Adrenal gland (tissue), 12 donors: ENCODE results near the gene FSTL5. TPM values are rescaled to one million over a fixed set of nuclear protein-coding genes. Genes with fewer than 3 reads are reported as not detected.

Experiments used
- DNase-seq, 7 donors: peaks; one replicate each; pipeline ENCODE4 v3.0.0-alpha.2; 2019 to 2020
- H3K27ac ChIP-seq, 5 donors: fragments of 200-600 bp; sonication (generic) in 4 of 5; 1 replicate in 3 of 5; 2 replicates in 2 of 5; pipeline versions ENCODE4 v1.5.1 to v1.8.0; 2016 to 2020; ENCODE audit warnings: mild to moderate bottlenecking in 1 of 5
- H3K27me3 ChIP-seq: fragments of 200-600 bp; 2 replicates; pipeline ENCODE4 v1.8.0; 2021
- H3K36me3 ChIP-seq, 2 donors: fragments of 200-600 bp; replicated peaks in 1 of 2; 1 replicate in 1 of 2; 2 replicates in 1 of 2; pipeline versions ENCODE4 v1.5.1 to v1.8.0; 2018 to 2022
- H3K4me1 ChIP-seq, 2 donors: fragments of 200-600 bp; replicated peaks in 1 of 2; 1 replicate in 1 of 2; 2 replicates in 1 of 2; pipeline versions ENCODE4 v1.5.1 to v1.8.0; 2018 to 2021
- H3K4me3 ChIP-seq, 4 donors: fragments of 200-600 bp; sonication (generic) in 3 of 4; one replicate each; pipeline ENCODE4 v1.5.1; 2016 to 2018
- H3K9me3 ChIP-seq, 3 donors: fragments of 200-600 bp; sonication (generic) in 1 of 3; replicated peaks in 1 of 3; 1 replicate in 2 of 3; 2 replicates in 1 of 3; pipeline versions ENCODE4 v1.5.1 to v1.8.0; 2016 to 2021
- POLR2A ChIP-seq, 2 donors: fragments of 450-650 bp; IDR thresholded peaks; one replicate each; pipeline ENCODE4 v1.6.1; 2017; ENCODE audit warnings: antibody characterized with exemption in 2 of 2, mild to moderate bottlenecking in 2 of 2, moderate library complexity in 1 of 2
- whole genome bisulfite sequencing, 4 donors: extraction: QIAGEN DNeasy Blood & Tissue Kit in 2 of 4; methylation state at CpG; one replicate each; pipeline versions ENCODE4 v1.1.5 to v1.1.7; 2013 to 2017; 5-methylcytosine and 5-hydroxymethylcytosine counted together
- intact Hi-C, 2 donors: fragments of 100-400 bp; cut with DNase I; formaldehyde crosslinking; loops; one replicate each; pipeline versions ENCODE4 v1.14.1 to v1.15.0; 2022 to 2023
- polyA plus RNA-seq, 3 donors: library from polyadenylated mRNA; stranded (reverse); fragments of 200-250 nt in 2 of 3; fragments of 350-450 nt in 1 of 3; fragmentation: Illumina TruSeq in 1 of 3; extraction: RNeasy Lipid Tissue Mini Kit (QIAGEN cat#74804) in 1 of 3; gene quantifications; one replicate each; pipeline ENCODE4 v1.2.3, GENCODE V29; 2013 to 2014
- total RNA-seq, 9 donors: library from RNA; depleted of rRNA in 4 of 9; stranded (reverse); fragments of >200 nt in 4 of 9; fragments of 120-200 nt in 1 of 9; fragmentation: NEBNext Ultra II Directional in 1 of 9; extraction: Animal tissue kit (Norgen Biotek cat#: 25700) in 1 of 9; gene quantifications; one replicate each; pipeline versions ENCODE4 v1.1.0 to v1.2.4, GENCODE V29; 2013 to 2023
- TF ChIP-seq, protein P1 (sequence below), 6 experiments: fragments of 450-650 bp in 4 of 6; fragments of 200-600 bp in 2 of 6; sonication (generic) in 1 of 6; IDR thresholded peaks; 1 replicate in 5 of 6; 2 replicates in 1 of 6; pipeline versions ENCODE4 v1.5.1 to v1.8.0; 2016 to 2021; ENCODE audit warnings: antibody characterized with exemption in 6 of 6, mild to moderate bottlenecking in 2 of 6, moderate library complexity in 1 of 6
- donor health status: healthy with polysubstance abuse.
- donor health status: Bipolar disorder and iron deficiency.
- donor health status: DM: yes; HTN: yes; CAD: no.
- donor health status: DM: no; HTN: no; CAD: no.
- donor health status: DM: no; HTN: no; CAD: no.
- donor health status: DM: yes; HTN: yes; CAD: no.

FSTL5 gene
- total and polyA plus RNA-seq, 12 donors: 0.10 to 7.7 (median 0.64) TPM; not detected in 3

DNA sequence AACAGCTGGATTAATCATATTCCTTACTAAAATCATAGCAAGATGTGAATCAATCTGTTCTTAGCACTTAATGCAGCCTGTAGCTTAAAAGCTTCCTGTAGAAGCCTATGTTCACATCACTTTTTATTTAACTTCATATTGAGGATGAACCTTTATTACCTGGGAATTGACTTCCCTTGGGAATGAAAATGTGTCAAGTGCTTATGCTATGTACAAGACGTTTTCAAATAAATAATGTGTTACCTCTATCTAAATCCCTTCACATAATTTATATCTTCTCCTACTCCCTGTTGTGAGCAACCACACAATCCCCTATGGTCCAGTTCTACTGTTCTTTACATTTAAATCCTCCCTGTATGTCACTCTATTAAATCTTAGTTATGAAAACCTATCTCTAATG is 633.1 kb downstream of the FSTL5 start:
- Histone ChIP-seq H3K4me3 (no peak overlapping the region), H3K9me3 (no peaks in the 10 kb centered on the region), H3K36me3 (no peaks in the 10 kb centered on the region), H3K27ac (no peak overlapping the region), H3K27me3 (no peaks in the 10 kb centered on the region), H3K4me1 (no peaks in the 10 kb centered on the region)
- no peak for TF ChIP-seq POLR2A (IDR thresholded peaks at IDR 0.05)
- TF ChIP-seq, protein P1, sequence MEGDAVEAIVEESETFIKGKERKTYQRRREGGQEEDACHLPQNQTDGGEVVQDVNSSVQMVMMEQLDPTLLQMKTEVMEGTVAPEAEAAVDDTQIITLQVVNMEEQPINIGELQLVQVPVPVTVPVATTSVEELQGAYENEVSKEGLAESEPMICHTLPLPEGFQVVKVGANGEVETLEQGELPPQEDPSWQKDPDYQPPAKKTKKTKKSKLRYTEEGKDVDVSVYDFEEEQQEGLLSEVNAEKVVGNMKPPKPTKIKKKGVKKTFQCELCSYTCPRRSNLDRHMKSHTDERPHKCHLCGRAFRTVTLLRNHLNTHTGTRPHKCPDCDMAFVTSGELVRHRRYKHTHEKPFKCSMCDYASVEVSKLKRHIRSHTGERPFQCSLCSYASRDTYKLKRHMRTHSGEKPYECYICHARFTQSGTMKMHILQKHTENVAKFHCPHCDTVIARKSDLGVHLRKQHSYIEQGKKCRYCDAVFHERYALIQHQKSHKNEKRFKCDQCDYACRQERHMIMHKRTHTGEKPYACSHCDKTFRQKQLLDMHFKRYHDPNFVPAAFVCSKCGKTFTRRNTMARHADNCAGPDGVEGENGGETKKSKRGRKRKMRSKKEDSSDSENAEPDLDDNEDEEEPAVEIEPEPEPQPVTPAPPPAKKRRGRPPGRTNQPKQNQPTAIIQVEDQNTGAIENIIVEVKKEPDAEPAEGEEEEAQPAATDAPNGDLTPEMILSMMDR (IDR thresholded peaks at IDR 0.05): no peak
- no peak for DNase-seq
- 32 to 42% (median 37%) methylated on average over 1 of the region's 1 CpG for WGBS, 4 donors
- intact Hi-C loops: no loop called here

- H3K4me3 ChIP-seq: no peak overlapping the region
- no peaks in the 10 kb centered on the region for H3K27me3 ChIP-seq
- no peak for TF ChIP-seq POLR2A (IDR thresholded peaks at IDR 0.05)
- TF ChIP-seq, protein P1 (IDR thresholded peaks at IDR 0.05): no peak
- H3K9me3 ChIP-seq: no peaks in the 10 kb centered on the region
- H3K4me1 ChIP-seq: no peaks in the 10 kb centered on the region
- DNase-seq: no peak
- WGBS, 4 donors: 34 to 59% (median 54%) methylated on average over 1 of the region's 1 CpG
- no peak overlapping the region for H3K27ac ChIP-seq
- no peaks in the 10 kb centered on the region for H3K36me3 ChIP-seq
- intact Hi-C loops: no loop called here
Measured at GRCh38 chr4:161525121-161525520, 638.7 kb downstream of the FSTL5 start.

DNA sequence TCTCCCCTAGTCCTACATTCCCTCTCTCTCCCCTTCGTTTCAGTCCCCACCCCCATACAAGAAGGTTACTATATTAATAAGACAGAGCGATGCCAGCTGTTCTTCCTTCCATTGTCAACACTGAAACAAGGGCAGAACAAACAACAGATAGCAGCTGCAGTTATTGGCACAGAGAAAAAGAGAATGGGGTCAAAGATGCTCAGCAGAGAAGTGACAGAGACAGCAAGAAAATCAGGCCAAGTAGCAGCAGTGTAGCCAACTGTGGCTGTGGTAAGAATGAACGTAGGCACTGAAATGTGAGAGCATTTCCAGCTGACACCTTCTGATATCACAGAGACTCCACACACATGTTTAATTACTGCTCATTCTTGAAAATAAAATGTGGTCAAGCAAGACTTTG is 641.8 kb downstream of the FSTL5 start:
- TF ChIP-seq POLR2A (IDR thresholded peaks at IDR 0.05): no peak
- TF ChIP-seq, protein P1 (IDR thresholded peaks at IDR 0.05): no peak

DNA sequence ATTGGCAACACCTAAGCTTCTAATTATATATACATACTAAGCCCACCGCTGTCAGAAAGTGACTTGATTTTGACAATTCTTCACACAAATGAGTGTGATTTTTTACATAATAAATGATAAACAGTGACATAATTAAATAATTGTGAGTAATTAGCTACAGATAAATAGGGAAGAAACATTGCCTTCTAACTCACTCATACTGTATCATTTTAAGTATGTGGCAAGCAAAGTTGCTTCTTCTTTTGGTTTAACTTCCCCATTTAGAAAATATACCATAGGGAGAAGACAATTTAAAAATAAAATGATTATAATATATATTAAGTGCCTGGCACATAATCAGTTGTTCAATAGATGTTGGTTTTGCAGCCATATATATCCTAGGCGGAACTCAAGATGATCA is 644.2 kb downstream of the FSTL5 start:
- TF ChIP-seq POLR2A (IDR thresholded peaks at IDR 0.05): no peak
- TF ChIP-seq, protein P1 (IDR thresholded peaks at IDR 0.05): no peak
- no peak for DNase-seq
- Histone ChIP-seq H3K27me3 (no peaks in the 10 kb centered on the region), H3K4me3 (no peak overlapping the region), H3K9me3 (no peaks in the 10 kb centered on the region), H3K27ac (no peak overlapping the region), H3K36me3 (no peaks in the 10 kb centered on the region), H3K4me1 (no peaks in the 10 kb centered on the region)
- WGBS, 4 donors: 81 to 93% (median 90%) methylated on average over 2 of the region's 2 CpGs
- intact Hi-C loops: no loop called here

More for the DNA sequence above, 641.8 kb downstream of the FSTL5 start:
- Histone ChIP-seq H3K27ac (no peak overlapping the region), H3K9me3 (no peaks in the 10 kb centered on the region), H3K4me3 (no peak overlapping the region), H3K36me3 (no peaks in the 10 kb centered on the region), H3K27me3 (no peaks in the 10 kb centered on the region), H3K4me1 (no peaks in the 10 kb centered on the region)
- 35 to 46% (median 42%) methylated on average over 3 of the region's 3 CpGs for WGBS, 4 donors
- no peak for DNase-seq
- intact Hi-C loops: no loop called here
